ENCODE data around the gene ARMCX6.
"Not testable (repeated sequence)": the region's sequence is repeated elsewhere in the genome, so short reads cannot be mapped to it uniquely, and the experiment has no call there.

The ARMCX6 gene

DNA sequence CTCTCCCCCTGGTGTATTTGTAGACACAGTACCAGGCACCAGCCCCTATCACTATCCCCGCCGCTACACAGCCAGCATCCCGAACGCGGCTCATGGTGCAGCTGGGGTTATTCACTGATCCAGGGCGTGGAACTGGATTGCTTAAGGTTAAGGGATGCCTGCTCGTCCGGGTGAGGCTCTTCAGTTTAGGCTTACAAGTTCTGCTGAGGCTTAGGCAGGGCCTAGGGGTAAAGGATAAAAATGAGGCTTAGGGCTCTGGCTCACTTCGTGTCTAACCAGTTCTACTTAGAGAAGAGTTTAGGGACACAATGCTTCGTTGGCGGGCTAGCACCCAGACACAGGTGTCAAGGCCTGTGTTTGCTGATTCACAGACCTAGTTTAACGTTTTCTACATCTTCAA lies 39.7 kb upstream of the ARMCX6 start:
- Histone ChIP-seq H4K20me1 (ENCODE audit: insufficient read depth, low read length) (no peaks in the 10 kb centered on the region), H3F3A (ENCODE audit: insufficient read depth, low read length) (no peaks in the 10 kb centered on the region), H3K4me1 (ENCODE audit: insufficient read depth, low read length, severe bottlenecking) (peaks cover 14% of the 10 kb centered on the region), H3K27ac (ENCODE audit: low read depth, low read length, poor library complexity, severe bottlenecking) (no peak overlapping the region), H3K4me2 (ENCODE audit: low read length) (no peak overlapping the region), H3K27me3 (ENCODE audit: insufficient read depth, low read length) (no peaks in the 10 kb centered on the region), H3K79me2 (ENCODE audit: insufficient read depth, low read length) (no peaks in the 10 kb centered on the region), H3K9ac (ENCODE audit: low read length) (no peak overlapping the region), H3K4me3 (ENCODE audit: low read depth, low read length, poor library complexity, severe bottlenecking) (no peak overlapping the region), H2AFZ (ENCODE audit: low read length) (no peak overlapping the region), H3K9me3 (ENCODE audit: low read length) (no peaks in the 10 kb centered on the region), H3K36me3 (ENCODE audit: insufficient read depth, low read length) (no peaks in the 10 kb centered on the region), H3K9me2 (ENCODE audit: low read depth, low read length) (no peaks in the 10 kb centered on the region)
- no peak for TF ChIP-seq EZH2 (IDR thresholded peaks at IDR 0.05; ENCODE audit: borderline replicate concordance, low read length)
- TF ChIP-seq, protein P1, sequence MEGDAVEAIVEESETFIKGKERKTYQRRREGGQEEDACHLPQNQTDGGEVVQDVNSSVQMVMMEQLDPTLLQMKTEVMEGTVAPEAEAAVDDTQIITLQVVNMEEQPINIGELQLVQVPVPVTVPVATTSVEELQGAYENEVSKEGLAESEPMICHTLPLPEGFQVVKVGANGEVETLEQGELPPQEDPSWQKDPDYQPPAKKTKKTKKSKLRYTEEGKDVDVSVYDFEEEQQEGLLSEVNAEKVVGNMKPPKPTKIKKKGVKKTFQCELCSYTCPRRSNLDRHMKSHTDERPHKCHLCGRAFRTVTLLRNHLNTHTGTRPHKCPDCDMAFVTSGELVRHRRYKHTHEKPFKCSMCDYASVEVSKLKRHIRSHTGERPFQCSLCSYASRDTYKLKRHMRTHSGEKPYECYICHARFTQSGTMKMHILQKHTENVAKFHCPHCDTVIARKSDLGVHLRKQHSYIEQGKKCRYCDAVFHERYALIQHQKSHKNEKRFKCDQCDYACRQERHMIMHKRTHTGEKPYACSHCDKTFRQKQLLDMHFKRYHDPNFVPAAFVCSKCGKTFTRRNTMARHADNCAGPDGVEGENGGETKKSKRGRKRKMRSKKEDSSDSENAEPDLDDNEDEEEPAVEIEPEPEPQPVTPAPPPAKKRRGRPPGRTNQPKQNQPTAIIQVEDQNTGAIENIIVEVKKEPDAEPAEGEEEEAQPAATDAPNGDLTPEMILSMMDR (IDR thresholded peaks at IDR 0.05; ENCODE audit: low read length): no peak

DNA sequence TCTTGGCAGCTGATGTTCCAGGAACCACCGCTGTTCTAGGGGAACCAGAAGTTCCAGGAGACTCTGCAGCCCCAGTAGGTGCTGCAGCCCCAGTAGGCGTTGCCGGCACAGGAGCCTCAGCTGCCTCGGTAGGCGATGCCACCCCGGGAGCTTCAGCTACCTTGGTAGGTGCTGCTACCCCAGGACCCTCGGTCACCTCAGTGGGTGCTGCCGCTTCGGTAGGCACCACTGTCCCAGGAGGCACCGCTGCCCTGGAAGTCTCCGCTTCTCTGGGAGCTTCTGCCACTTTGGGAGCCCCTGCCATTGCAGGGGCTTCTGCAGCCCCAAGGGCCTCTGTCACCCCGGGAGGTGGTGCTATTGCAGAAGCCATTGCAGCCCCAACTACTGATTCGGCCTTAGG lies 39.0 kb upstream of the ARMCX6 start:
- Histone ChIP-seq H2AFZ (ENCODE audit: low read length) (no peak overlapping the region), H3K36me3 (ENCODE audit: insufficient read depth, low read length) (no peaks in the 10 kb centered on the region), H3K27ac (ENCODE audit: low read depth, low read length, poor library complexity, severe bottlenecking) (no peak overlapping the region), H3F3A (ENCODE audit: insufficient read depth, low read length) (no peaks in the 10 kb centered on the region), H3K27me3 (ENCODE audit: insufficient read depth, low read length) (no peaks in the 10 kb centered on the region), H4K20me1 (ENCODE audit: insufficient read depth, low read length) (no peaks in the 10 kb centered on the region), H3K9me2 (ENCODE audit: low read depth, low read length) (no peaks in the 10 kb centered on the region), H3K4me2 (ENCODE audit: low read length) (no peak overlapping the region), H3K79me2 (ENCODE audit: insufficient read depth, low read length) (no peaks in the 10 kb centered on the region), H3K9ac (ENCODE audit: low read length) (no peak overlapping the region), H3K4me1 (ENCODE audit: insufficient read depth, low read length, severe bottlenecking) (peaks cover 14% of the 10 kb centered on the region), H3K4me3 (ENCODE audit: low read depth, low read length, poor library complexity, severe bottlenecking) (no peak overlapping the region), H3K9me3 (ENCODE audit: low read length) (no peaks in the 10 kb centered on the region)
- TF ChIP-seq, protein P1 (IDR thresholded peaks at IDR 0.05; ENCODE audit: low read length): no peak
- no peak for TF ChIP-seq EZH2 (IDR thresholded peaks at IDR 0.05; ENCODE audit: borderline replicate concordance, low read length)

DNA sequence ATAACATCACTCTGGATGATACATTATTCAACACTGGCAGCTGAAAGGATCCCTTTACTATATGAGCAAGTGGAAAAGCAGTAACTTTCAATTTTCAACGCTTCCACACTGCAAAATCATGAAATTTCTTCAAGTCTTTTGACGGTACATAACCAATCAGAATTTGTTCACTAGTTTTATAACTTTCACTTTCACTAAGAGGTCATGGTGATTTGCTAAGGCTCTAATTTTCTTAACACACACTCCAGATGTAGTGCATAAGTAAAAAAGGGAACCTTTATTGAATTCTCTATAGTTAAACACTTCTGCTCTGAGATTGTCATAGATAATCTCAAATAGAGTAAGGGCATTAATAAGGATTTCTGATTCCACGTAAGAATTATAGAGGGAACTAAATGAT lies 37.7 kb upstream of the ARMCX6 start:
- Histone ChIP-seq H3K27ac (ENCODE audit: low read depth, low read length, poor library complexity, severe bottlenecking) (no peak overlapping the region), H3K27me3 (ENCODE audit: insufficient read depth, low read length) (no peaks in the 10 kb centered on the region)

DNA sequence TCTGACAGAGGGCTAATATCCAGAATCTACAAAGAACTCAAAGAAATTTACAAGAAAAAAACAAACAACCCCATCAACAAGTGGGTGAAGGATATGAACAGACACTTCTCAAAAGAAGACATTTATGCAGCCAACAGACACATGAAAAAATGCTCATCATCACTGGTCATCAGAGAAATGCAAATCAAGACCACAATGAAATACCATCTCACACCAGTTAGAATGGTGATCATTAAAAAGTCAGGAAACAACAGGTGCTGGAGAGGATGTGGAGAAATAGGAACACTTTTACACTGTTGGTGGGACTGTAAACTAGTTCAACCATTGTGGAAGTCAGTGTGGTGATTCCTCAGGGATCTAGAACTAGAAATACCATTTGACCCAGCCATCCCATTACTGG lies 29.9 kb upstream of the ARMCX6 start:
- H2AFZ ChIP-seq (ENCODE audit: low read length); H3K9me2 ChIP-seq (ENCODE audit: low read depth, low read length); H3K27ac ChIP-seq (ENCODE audit: low read depth, low read length, poor library complexity, severe bottlenecking); H3F3A ChIP-seq (ENCODE audit: insufficient read depth, low read length); H3K4me1 ChIP-seq (ENCODE audit: insufficient read depth, low read length, severe bottlenecking); H4K20me1 ChIP-seq (ENCODE audit: insufficient read depth, low read length); H3K9ac ChIP-seq (ENCODE audit: low read length); H3K4me3 ChIP-seq (ENCODE audit: low read depth, low read length, poor library complexity, severe bottlenecking); H3K27me3 ChIP-seq (ENCODE audit: insufficient read depth, low read length); H3K79me2 ChIP-seq (ENCODE audit: insufficient read depth, low read length); H3K4me2 ChIP-seq (ENCODE audit: low read length); H3K36me3 ChIP-seq (ENCODE audit: insufficient read depth, low read length); H3K9me3 ChIP-seq (ENCODE audit: low read length): not testable (repeated sequence)

More for the DNA sequence above, 37.7 kb upstream of the ARMCX6 start:
- Histone ChIP-seq H3K9me2 (ENCODE audit: low read depth, low read length) (no peaks in the 10 kb centered on the region), H3K9me3 (ENCODE audit: low read length) (no peaks in the 10 kb centered on the region), H3K4me3 (ENCODE audit: low read depth, low read length, poor library complexity, severe bottlenecking) (no peak overlapping the region), H3K4me1 (ENCODE audit: insufficient read depth, low read length, severe bottlenecking) (peaks cover 14% of the 10 kb centered on the region), H2AFZ (ENCODE audit: low read length) (no peak overlapping the region), H3K36me3 (ENCODE audit: insufficient read depth, low read length) (no peaks in the 10 kb centered on the region), H3K79me2 (ENCODE audit: insufficient read depth, low read length) (no peaks in the 10 kb centered on the region), H3K9ac (ENCODE audit: low read length) (no peak overlapping the region), H3F3A (ENCODE audit: insufficient read depth, low read length) (no peaks in the 10 kb centered on the region), H4K20me1 (ENCODE audit: insufficient read depth, low read length) (no peaks in the 10 kb centered on the region), H3K4me2 (ENCODE audit: low read length) (no peak overlapping the region)
- TF ChIP-seq, protein P1 (IDR thresholded peaks at IDR 0.05; ENCODE audit: low read length): no peak
- TF ChIP-seq EZH2 (IDR thresholded peaks at IDR 0.05; ENCODE audit: borderline replicate concordance, low read length): no peak
